DOHH2 (cell line): ENCODE measurements around the gene CEMIP.

Experiments used
- EZH2phosphoT487 ChIP-seq: fragments of 200-600 bp; sonication (generic); IDR thresholded peaks from 2 replicates; pipeline ENCODE4 v1.6.1; 2017; ENCODE audit warnings: borderline replicate concordance, mild to moderate bottlenecking, antibody characterized with exemption, low read length, moderate library complexity, mixed read lengths
- TF ChIP-seq, protein P1 (sequence below): fragments of 200-600 bp; sonication (generic); IDR thresholded peaks from one replicate; pipeline ENCODE4 v1.5.1; 2014; ENCODE audit warnings: antibody characterized with exemption, mild to moderate bottlenecking, low read depth, low read length; ENCODE audit not compliant: poor library complexity, severe bottlenecking

DNA sequence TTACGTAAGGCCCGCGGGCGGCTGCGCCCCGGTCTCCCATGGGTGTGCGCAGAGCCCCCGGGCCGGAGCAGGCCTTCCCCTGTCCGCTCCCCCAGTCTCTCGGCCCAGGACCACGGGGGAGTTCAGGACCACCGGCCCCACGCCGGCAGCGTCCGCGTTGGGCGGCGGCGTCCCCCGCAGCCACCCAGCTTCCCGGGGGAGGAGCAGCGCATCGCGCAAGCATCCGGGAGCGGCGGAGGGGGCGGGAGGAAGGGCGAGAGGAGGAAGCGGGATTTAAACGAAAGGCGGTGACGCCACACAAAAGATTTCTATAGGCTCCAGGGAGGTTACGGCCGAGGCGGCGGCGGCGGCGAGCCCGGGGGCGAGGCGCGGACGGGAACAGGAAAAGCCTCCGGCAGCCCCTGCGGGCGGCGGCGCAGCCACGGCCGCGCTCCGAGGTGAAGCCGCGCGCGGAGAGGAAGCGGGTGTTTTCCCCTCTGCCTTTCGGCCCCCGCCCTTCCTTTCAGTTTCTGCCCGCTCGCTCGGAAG is 221.5 kb downstream of the CEMIP start, which contains the start of gene TLNRD1:
- TF ChIP-seq, protein P1, sequence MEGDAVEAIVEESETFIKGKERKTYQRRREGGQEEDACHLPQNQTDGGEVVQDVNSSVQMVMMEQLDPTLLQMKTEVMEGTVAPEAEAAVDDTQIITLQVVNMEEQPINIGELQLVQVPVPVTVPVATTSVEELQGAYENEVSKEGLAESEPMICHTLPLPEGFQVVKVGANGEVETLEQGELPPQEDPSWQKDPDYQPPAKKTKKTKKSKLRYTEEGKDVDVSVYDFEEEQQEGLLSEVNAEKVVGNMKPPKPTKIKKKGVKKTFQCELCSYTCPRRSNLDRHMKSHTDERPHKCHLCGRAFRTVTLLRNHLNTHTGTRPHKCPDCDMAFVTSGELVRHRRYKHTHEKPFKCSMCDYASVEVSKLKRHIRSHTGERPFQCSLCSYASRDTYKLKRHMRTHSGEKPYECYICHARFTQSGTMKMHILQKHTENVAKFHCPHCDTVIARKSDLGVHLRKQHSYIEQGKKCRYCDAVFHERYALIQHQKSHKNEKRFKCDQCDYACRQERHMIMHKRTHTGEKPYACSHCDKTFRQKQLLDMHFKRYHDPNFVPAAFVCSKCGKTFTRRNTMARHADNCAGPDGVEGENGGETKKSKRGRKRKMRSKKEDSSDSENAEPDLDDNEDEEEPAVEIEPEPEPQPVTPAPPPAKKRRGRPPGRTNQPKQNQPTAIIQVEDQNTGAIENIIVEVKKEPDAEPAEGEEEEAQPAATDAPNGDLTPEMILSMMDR, result no peak
- no peak for TF ChIP-seq EZH2phosphoT487
